ENCODE data around the gene GNG14.
A peak's percentile ranks its signal among the peaks of the same experiment; 100 is the strongest.
"Not testable (repeated sequence)": the region's sequence is repeated elsewhere in the genome, so short reads cannot be mapped to it uniquely, and the experiment has no call there.

GNG14 gene

DNA sequence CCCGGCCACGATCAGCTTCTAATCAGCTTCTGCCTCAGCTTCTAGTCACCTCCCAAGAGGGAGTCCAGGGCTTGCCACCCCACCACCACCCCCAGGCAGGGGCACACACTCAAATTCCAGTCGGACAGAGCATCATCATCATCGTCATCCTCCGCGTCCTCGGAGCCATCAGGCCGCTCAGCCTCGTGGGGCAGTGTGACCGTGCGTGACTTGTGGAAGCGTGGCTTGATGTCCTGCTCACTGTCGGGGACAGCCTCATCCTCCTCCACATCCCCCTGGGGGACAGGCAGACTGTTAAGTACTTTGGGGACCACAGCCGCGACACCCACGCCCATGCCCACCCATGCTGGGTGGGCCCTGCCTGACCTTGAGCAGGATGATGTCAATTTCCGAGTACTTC is 23.4 kb downstream of the GNG14 start:
- DNase-seq (ENCODE audit: low spot score), result no peak

DNA sequence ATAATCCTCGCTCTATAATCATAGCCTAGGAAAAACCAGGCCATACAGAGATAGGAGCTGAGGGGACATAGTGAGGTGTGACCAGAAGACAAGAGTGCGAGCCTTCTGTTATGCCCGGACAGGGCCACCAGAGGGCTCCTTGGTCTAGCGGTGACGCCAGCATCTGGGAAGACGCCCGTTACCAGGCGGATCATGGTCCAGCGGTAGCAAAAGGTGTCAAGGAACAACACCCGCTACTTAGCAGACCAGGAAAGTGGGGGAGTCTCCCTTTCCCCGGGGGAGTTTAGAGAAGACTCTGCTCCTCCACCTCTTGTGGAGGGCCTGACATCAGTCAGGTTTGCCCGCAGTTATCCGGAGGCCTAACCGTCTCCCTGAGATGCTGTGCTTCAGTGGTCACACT is 24.3 kb downstream of the GNG14 start:
- DNase-seq (ENCODE audit: low spot score), result not testable (repeated sequence)

More for the DNA sequence above, 23.4 kb downstream of the GNG14 start:
- TF ChIP-seq, protein P1, sequence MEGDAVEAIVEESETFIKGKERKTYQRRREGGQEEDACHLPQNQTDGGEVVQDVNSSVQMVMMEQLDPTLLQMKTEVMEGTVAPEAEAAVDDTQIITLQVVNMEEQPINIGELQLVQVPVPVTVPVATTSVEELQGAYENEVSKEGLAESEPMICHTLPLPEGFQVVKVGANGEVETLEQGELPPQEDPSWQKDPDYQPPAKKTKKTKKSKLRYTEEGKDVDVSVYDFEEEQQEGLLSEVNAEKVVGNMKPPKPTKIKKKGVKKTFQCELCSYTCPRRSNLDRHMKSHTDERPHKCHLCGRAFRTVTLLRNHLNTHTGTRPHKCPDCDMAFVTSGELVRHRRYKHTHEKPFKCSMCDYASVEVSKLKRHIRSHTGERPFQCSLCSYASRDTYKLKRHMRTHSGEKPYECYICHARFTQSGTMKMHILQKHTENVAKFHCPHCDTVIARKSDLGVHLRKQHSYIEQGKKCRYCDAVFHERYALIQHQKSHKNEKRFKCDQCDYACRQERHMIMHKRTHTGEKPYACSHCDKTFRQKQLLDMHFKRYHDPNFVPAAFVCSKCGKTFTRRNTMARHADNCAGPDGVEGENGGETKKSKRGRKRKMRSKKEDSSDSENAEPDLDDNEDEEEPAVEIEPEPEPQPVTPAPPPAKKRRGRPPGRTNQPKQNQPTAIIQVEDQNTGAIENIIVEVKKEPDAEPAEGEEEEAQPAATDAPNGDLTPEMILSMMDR (IDR thresholded peaks at IDR 0.05; ENCODE audit: extremely low read depth, missing control alignments), result no peak

DNA sequence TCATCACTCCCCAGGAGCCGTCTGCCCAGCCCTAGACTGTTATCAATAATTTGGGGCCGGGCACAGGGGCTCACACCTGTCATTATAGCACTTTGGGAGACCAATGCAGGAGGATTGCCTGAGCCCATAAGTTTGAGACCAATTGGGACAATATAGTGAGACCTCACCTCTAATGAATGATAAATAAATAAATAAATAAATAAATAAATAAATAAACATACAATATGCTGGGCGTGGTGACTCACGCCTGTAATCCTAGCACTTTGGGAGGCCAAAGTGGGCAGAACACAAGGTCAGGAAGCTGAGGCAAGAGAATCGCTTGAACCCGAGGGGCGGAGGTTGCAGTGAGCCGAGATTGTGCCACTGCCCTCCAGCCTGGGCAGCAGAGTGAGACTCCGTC is 25.5 kb downstream of the GNG14 start:
- not testable (repeated sequence) for DNase-seq (ENCODE audit: low spot score)

- TF ChIP-seq, protein P1 (IDR thresholded peaks at IDR 0.05; ENCODE audit: extremely low read depth, missing control alignments), result no peak
Observed at GRCh38 chr19:12715102-12715501, 27.3 kb downstream of the GNG14 start.

GRCh38 chr19:12715929-12716328 is 28.1 kb downstream of the GNG14 start:
- no peak for DNase-seq (ENCODE audit: low spot score)
- TF ChIP-seq, protein P1 (IDR thresholded peaks at IDR 0.05; ENCODE audit: extremely low read depth, missing control alignments), result no peak

More at GRCh38 chr19:12715102-12715501, 27.3 kb downstream of the GNG14 start:
- no peak for DNase-seq (ENCODE audit: low spot score)

DNA sequence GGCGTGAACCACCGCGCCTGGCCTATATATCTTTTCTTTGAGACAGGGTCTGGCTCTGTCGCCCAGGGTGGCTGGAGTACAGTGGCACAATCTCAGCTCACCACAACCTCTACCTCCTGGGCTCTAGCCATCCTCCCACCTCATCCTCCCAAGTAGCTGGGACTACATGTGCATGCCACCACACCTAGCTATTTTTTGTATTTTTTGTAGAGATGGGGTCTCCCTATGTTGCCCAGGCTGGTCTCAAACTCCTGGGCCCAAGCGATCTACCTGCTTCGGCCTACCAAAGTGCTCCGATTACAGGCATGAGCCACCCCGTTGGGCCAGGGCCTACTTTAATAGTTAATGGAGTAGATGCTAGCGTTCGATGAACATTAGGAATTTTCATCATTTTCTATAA is 32.5 kb downstream of the GNG14 start:
- TF ChIP-seq, protein P1 (IDR thresholded peaks at IDR 0.05; ENCODE audit: extremely low read depth, missing control alignments), result no peak
- no peak for DNase-seq (ENCODE audit: low spot score)

DNA sequence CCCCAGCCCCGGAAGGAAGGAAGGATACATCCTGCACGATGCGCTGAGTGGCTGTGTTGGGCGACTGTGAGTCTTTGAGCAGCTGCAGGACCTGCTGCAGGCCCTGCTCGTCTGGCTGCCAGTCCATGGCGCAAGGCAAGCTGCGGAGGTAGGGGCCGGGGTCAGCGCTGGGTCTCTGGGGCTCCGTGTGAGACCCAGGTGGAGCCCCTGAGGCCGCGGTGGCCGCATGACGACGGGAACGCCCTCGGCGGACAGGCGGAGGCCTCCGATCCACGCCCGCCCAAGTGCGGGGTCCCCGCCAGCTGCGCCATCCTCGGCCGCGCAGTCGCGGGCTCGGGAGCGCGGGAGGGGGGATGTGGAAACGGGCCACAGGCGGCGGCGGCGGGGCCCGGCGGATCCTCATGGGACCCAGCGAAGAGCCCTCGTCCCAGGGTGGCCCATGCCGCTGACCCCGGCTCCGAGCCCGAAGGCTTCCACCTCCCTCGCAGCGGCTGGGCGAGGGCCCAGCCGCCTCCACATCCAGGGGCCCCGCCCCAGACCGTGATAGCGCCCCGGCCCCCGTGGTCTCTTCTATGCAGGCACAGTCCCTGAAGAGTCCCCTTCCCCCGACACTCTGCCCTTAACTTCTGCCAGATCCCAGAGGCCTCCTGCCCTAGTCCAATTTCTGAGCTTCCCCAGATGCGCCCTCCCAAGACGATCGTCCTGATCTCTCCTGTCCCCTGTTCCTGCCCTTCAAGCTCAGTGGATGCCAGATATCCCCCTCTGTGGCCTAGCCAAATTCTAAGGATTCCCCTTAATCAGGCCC is 33.3 kb downstream of the GNG14 start:
- DNase-seq (ENCODE audit: low spot score), result peak; percentile 51
- TF ChIP-seq, protein P1 (IDR thresholded peaks at IDR 0.05; ENCODE audit: extremely low read depth, missing control alignments), result no peak

DNA sequence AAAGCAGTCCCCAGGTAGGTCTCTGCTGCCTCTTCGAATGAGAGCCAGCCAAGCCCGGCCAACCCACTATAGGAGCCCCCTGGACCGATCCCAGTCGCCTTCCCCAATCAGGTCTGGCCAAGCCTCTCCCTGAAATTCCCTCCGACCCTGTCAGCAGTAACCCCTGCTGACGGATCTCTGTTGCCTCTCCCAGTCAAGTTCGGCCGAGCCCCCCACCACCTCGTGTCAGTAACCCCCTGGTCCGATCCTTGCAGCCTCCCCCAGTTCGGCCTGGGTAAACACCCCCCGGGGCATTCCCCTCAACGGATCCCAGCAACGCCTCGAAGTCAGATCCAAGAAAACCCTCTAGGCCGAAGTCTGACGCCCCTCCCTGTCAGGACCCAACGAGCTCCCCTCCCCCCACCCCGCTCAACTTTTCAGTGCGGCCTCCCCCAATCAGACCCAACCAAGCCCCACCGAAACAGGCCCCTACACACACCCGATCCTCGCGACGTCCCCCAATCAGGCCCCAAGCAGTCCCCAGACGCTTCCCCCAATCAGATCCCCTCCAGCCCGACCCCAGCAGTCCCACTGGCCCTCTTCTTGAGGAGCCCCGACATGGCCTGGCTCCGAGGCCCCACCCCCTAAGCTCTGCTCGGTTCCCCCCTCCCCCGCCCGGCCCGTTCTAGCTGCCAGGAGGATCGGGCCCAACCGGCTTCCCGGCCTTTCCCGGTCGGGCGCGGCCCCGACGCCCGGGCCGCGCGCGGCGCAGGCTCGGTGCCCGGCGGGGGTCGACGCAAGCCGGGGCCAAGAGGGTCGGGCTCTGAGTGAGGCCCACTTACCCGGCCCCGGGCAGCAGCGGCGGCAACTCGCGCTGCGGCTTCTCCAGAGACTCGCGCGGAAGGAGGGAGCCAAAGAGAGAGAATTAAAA is 34.1 kb downstream of the GNG14 start:
- DNase-seq (ENCODE audit: low spot score), result peak; percentile 89
- TF ChIP-seq, protein P1 (IDR thresholded peaks at IDR 0.05; ENCODE audit: extremely low read depth, missing control alignments), result no peak

Measured in GM20000 (cell line).